GM18867 (cell line): Measurements from ENCODE around the gene PITX1.

Source experiments
- ATAC-seq: cut with Tn5 transposase; IDR thresholded peaks from one replicate; pipeline ENCODE4 v1.9.1; 2021; ENCODE audit warnings: mild to moderate bottlenecking, moderate library complexity; ENCODE audit not compliant: unreplicated experiment

Gene PITX1

DNA sequence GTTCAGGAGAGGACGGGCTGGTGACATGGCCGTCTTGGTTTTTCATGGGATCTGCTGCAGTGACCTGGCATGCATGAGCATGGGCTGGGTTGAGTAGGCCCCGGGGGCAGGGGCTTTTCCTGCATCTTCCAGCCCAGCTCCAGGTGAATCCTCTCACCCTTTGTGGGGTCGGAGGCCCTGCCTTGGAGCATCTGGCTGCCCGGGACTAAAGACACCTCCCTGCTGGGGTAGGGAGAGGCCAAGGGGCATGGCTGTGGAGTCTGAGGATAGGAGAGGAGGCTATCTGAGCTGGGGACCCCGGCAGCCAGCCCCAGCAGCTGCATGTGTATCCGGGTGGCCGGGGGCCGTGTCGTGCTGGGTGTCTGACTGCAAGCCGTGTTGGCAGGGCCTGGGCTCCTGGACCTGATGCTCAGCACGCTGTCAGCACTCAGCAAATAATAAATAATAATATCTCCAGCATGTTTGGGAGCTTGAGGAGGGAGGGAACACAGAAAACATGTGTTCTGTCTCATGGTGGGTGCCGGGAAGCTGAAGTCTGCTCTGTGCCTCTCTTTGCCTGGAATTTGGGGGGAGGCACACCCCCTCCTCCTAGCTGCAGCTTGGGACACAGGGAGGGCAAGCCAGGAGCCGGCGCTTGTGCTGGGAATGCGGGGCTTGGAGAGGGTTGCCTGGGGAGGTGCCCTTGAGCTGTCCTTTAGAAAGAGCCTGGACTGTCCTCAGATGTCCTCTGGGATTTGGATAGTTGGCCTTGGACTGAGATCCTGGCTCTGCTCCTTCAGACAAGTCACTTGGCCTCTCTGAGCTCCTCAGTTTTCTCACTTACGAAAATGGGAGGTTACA is 28.4 kb upstream of the PITX1 start:
- ATAC-seq, result no peak

DNA sequence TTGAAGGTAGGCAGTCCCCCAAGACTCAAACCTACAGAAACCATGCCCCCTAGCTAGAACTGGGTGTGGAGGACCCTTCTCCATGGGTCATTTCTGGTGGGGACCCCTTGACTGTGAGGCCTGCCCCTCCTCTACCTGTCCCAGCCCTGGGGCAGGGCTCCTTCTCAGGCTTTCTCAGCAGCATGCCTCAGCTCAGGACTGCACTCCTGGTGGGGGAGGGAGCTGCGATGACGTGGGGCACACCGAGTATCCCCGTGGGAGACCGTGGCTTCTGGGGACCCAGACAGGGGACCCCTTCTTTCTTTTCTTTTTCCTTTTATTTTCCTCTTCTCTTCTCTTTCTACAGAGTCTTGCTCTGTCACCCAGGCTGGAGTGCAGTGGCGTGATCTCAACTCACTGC is 27.0 kb upstream of the PITX1 start:
- ATAC-seq, result no peak

DNA sequence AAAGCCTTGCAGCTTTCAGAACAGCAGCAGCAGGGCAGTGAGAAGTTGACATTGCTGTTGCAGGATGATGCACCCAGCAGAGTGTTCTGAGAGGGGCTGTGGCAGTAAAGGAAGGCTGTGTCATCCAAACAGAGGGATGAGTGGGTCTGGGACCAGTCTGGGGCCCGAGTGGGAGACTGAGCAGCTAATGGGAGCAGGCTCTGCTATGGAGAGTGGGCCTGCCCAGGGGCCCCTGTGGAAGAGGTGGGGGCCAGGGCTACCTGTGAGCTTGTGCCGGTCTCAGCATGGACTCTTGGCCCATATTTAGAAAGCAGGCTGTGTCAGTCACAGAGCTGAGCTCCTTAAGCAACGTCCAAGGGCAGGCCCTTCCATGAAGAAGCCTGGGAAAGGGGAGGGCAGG is 26.0 kb upstream of the PITX1 start:
- ATAC-seq, result no peak

DNA sequence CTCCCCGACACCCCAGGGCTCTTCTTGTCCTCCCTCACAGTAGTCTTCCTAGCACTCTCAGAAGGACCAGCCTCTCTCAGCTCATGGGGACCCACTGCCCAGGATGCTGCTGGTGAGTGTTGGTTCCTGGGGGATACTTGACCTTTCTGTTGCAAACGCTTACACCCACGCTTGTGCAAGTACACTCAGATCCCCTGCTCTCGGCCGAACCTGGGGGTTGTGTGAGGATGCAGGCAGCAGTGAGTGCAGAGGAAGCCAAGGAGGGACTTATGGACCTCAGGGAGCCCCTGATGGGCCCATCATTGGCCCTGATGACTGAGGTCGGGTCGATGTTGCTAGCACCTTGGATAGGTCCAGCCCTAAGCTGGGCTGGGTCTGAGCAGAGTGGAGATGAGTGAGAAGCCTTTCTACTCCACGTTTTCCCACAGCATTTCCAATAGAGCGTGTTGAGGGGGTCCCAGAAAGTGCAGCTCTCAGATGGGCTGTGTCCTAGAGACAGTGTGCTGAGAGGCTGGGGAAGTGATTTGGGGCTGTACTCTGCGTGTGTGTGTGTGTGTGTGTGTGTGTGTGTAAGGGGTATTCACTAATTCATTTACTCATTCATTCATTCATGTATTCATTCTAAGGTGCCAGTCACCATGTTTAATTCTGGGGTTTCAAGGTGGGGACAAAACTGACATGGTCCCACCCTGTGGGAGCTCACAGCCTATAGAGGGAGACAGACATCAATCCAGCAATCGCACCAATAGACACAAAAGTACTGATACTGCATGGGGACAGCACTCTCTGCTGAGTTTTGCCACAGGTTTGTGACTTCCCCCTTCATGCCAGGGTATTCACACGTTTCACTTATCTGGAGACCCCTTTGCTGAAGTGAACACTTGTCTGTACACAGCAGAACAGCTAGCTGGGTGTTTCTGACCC is 25.2 kb upstream of the PITX1 start:
- no peak for ATAC-seq

DNA sequence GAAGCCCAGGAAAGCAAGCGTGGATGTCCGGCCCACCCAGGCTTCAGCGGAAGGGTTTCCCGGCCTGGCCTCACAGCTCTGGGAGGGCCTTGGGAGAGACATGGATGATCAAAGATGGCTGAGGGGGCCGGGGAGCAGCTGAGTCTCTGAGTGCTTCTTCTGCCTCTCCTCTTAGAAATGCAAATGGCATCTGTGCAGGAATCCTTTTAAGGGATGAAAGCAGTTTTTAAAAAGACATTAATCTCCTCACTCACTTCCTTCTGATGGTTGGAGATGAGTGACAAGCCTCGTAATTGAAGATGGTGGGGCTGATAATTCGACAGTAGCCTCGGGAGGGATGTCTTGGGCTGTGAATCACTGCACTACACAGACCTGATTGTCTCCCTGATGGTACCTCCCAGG is 24.3 kb upstream of the PITX1 start:
- no peak for ATAC-seq

DNA sequence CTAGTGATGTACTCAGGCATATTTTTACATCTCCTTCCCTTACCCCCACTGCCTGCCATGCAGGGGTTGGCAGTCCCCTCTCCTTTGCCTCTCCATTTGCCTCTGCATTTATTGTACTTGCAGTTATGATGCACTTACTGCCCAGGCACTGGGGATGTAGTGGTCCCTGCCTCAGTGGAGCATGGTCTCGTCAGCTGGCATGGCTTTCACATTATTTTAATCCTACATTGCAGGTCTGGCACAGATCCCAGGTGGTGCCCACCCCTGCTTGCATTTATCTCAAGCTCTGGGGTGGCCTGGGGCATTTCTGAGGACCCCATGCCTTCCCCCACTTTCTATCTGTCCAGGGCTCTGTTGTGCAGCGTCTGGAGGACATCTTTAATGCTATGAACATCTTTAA is 23.2 kb upstream of the PITX1 start:
- ATAC-seq, result no peak

DNA sequence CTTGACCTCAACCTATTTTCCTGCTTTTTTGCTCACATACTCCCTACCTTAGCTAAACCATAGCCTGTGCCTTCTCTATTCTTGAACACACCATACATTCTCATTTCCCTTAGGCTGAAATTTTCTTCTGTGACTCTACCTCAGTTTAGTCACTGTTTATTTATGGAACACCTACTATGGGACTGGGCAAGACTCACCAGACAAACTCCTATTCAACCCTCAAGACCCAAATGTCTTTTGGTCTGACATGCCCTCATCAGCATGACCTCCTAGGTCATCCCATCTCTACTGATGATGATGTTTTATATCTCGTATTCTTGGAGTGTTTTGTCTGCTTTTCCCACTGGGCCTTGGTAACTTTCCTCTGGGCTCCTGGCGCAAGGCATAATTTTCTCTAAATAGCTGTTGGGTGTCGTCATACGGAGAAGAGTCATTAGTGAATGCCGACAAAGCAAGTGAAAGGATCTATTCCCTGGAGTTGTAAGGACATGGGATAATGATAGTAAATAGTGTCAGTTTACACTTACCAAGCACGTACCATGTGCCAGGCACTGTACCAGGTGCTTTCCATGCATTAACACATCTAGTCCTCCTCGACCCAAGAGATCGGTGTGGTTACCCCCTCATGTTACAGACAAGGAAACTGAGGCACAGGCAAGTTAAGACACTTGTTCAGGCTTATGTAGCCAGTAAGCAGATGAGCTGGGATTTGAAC is 22.4 kb upstream of the PITX1 start:
- ATAC-seq, result no peak

DNA sequence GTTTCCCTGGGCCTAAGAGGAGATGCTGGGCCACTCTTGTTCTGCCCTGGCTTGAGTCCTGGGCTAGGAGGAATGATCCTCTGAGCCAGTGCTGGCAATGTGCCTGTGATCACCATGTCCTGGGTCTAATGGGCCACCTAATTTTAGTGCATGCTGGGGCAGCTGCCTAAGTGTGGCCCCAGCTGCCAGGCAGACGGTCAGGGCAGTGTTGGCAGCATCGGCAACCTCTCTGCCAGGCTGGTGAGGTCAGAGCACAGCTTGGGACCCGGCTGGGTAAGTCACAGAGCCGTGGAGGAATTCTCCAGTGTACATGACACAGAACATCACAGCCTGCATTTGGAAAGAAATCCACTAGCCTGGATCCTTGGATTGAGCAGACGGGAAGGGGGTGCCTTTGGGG is 21.4 kb upstream of the PITX1 start:
- no peak for ATAC-seq

DNA sequence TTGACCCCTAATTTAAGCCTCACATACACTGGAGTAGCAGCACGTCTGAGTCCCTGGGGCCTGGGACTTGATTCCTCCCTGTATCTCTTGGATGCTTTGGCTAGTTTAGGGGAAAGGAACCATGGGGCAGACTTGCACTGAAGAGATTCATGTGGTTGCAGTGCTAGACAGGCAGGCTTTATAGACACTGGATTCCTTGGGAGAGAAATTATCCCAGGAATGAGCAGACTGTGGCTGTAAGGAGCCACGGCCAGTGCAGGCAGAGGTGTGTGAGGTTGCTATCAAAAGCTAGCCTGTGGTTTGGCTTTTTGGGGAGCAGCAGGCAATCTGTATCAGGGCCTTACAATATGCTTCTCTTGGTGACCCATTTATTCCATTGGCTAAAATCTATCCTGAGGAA is 20.5 kb upstream of the PITX1 start:
- no peak for ATAC-seq

DNA sequence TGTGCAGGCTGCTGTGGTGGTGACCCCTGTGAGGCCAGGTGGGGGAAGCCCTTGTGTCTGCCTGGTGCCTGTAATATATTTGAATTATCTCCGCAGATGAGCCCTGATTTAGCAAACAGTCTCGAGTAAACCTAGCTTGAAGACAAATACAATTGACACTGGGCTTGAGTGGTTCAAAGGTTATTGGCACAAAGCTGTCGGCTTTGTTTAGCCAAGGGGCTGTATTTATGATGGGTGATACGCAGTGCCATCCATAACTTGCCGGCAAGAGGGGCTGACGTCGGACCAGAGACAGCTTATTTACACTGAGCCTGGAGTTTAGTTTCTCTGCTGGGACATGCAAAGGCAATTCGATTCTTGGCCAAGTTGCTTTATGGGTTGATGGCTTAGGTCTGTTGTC is 20.0 kb upstream of the PITX1 start:
- ATAC-seq, result no peak

DNA sequence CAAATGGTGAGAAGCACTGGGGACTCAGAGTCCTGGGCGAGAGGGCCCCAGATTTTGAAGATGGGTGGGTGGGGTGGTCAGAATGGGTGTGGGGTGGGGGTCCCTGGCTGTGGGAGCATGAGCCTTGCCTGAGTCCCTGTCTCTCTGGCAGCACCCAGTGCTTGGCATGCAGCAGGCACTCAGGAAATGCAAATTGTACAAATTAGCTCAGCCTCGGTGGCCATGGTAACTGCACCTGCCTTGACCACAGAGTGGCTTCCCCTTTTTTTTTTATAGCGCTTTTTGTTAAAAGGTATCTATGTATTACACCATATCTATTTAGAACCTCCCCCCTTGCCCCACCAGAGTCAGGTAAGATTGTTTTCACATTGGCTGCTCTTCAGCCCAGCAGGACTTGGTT is 19.2 kb upstream of the PITX1 start:
- peak; percentile 99 for ATAC-seq

DNA sequence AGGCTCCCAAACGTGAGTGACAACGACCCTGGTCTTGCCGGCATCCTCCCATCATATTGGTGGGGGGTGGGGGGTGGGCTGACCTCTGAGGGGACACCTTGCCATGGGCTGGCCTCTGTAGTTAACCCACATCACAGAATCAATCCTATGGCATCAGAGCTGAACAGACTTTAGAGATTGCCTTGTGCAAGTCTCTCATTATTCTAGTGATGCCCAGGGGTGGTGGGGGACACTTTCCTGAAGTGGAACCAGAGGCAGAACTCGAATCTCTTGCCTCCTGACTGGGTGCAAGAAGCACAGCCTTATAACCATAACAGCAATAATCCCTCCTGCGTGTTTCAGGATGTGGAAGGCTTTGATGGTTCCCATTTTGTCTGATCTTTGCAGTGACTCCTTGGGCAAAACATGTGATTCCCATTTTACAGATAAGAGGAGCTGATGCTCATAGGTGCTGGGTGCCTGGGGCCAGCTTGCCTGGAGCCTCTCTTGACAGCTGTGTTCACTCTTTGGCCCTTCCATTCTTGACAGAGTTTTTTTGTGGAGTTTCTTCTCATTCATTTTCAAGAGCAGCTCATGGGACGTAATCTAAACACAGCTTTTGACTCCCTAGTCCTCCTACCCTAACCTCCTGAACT is 18.6 kb upstream of the PITX1 start:
- no peak for ATAC-seq

DNA sequence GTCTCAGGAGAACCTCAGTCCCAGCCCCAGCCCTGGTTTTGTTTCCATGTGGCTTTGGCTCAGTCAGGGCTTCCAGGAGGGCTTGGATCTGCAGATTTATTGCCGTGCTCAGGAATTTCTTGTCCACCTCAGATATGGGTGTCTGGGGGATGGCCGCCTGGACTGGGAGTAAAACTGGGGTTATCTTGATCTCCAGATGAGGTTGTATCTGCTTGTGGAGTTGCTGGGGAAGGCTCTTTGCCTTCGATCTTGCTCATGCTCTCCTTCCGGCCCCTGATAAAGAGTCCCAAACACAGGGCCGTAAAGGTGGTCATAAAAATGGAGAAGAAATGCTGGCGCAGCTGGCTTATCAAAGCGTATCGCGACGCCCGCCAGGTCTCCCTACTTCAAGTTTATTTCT is 17.8 kb upstream of the PITX1 start:
- no peak for ATAC-seq

DNA sequence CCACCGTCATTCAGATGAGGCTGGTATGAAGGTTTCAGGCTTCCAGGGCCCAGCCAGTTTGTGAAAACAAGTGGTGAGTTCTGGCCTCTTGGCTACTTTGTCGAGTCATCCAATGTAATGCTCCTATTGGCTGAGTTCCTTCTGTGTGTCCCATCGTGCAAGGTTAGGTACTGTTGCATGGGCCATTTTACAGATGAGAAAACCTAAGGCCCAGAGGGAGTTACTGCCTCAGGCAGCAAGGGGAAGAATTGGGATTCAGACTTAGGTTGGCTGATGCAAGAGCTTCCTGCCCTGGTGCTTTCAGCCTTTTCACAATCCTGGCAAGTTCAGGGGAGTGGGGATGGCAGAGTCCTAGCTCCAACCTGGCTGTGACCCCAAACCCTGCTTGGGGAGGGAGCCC is 17.4 kb upstream of the PITX1 start:
- ATAC-seq, result no peak

DNA sequence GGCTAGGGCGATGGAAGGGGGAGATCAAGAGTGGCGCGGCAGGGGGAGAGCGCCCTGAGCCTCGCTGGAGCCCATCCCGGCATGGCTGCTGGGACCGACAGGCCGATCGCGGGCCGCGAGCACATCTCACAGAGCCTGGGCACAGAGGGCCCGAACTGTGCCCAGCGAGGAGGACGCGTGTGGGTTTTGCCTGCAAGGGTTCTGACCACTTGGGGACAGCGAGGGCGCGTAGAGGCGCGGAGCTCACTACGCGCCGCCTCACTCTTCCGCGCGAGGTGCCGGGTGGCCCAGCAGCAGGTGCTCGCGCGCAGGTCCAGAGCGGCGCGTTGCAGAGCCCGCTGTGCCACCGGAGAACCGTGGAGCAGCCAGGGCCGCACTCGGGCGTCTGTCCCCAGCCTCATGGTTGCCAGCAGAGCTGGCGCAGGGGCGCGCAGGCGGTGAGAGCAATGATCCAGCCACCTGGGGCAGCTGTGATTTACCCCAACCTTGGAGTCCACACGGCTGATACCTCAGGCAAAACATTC is 16.3 kb upstream of the PITX1 start:
- no peak for ATAC-seq

DNA sequence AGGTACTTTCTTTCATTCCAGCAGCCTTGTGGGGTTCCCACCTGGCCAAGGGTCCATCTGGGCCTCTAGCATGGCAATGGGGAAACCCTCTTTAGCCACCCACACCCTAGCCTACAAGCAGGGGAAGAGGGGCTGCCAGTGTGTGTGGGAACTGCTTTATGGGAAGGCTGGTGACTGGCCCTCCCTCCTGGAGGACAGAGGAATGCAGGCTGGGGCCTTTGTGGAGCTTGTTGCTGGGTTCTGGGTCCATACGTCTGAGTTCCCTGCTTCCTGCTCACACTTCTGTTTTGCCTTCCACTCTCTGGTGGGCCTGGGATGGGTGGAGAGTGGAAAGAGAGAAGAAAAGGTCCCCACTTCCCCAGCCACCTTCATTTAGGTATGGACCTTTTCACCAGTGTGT is 14.9 kb upstream of the PITX1 start:
- ATAC-seq, result no peak

DNA sequence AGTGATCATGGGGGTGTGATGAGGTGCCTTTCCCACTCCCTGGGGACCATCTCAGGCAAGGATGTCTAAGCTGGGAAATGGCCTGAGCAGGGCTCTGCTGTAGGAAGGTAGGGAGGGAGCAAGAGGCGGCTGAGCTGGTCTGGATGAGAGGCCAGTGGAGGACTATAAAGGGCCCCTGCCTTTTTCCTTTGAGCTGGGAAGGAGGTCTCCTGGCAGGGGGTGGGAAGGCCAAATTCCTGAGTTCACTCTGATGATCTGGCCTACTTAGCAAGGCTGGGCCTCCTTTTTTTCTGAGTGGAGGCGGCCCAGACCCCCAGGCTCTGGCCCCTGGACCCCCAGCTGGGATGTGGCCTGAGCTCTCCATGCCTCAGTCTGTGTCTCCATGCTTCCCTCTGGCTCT is 14.3 kb upstream of the PITX1 start:
- ATAC-seq, result no peak

DNA sequence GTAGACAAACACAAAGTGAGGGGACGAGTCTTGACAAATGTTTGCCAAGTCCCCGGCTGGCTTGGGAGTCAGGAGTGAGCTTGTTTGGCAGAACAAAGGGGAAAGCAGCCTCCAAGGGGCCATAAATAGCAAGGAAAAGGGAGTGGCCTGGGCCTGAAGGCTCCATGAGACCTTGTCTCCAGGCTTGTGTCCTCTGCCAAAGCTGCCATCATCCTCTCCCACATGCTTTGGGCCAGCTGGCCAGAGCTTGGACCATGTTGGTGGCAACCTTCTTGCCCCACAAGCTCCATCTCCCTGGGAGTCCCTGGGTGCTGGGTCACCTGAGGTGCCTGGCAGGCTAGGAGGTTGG is 13.3 kb upstream of the PITX1 start:
- ATAC-seq, result no peak

DNA sequence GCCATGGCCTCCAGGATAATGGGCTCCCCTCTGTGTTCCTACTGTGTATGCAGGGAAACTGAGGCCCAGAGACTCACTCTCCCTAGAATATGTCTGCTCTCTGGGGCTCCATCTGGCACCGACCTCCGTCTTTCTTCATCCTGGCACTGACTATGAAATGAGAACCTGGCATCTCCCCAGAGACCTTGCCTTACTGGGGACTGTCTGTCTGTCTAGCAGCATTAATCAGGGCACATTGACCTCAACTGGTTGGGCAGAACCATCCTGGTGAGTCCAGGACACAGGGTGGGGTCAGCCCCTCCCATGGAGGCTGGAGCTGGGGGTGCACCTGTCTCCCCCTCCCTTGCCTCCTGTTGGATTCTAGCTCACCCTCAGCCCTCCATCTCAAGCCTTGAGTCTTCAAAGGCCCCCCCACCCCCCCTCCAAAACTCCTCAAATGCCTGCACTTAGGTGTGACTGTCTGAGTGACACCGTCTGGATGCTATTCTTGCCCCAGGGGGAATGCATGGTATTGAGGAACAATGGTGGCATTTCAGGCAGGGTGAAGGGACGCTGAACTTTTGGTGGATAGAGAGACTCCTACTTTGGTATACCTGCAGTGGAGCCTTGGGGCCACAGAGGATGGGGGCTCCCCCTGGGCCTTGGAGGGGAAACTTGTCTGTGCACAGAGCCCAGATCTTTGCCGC is 12.8 kb upstream of the PITX1 start:
- no peak for ATAC-seq

DNA sequence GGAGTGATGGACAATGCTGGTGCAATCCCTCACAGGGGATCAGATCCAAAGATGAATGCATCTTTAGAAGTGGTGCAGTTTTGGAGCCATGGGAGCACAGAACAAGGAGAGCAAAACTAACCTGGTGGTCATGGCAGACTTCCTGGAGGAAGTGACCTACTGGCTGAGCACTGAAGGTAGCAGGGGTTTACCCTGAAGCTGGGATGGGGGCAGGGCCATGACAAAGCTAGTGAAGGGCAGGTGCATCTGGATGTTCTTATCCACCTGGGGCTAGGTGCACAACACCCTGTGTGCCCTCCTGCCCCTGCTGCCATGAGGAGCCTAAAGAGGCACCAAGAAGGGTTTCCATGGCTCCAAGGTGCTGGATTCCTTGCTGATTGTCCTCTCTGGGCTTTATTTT is 11.5 kb upstream of the PITX1 start:
- no peak for ATAC-seq
